Heart right ventricle (tissue), 16 donors: ENCODE results near the gene CKAP2L. TPM values are rescaled to one million over a fixed set of nuclear protein-coding genes. Genes with fewer than 3 reads are reported as not detected.

ENCODE experiments used
- ATAC-seq, 8 donors: fragments of 200-7000 bp; cut with Tn5 transposase; one replicate each; pipeline ENCODE4 v1.9.1; 2020; ENCODE audit warnings: mild to moderate bottlenecking in 8 of 8, moderate library complexity in 8 of 8, moderate number of reproducible peaks in 1 of 8
- DNase-seq, 2 donors: peaks; one replicate each; pipeline ENCODE4 v3.0.0-alpha.2; 2020
- H3K27ac ChIP-seq, 10 donors: fragments of 200-600 bp; sonication (generic) in 2 of 10; one replicate each; pipeline versions ENCODE4 v1.5.0 to v1.8.0; 2020 to 2022; ENCODE audit warnings: mild to moderate bottlenecking in 3 of 10
- H3K27me3 ChIP-seq, 7 donors: fragments of 200-600 bp; one replicate each; pipeline ENCODE4 v1.8.0; 2021 to 2022; ENCODE audit warnings: mild to moderate bottlenecking in 2 of 7
- H3K36me3 ChIP-seq, 9 donors: fragments of 200-600 bp; sonication (generic) in 1 of 9; one replicate each; pipeline versions ENCODE4 v1.5.0 to v1.8.0; 2020 to 2022; ENCODE audit warnings: mild to moderate bottlenecking in 2 of 9
- H3K4me1 ChIP-seq, 9 donors: fragments of 200-600 bp; sonication (generic) in 1 of 9; one replicate each; pipeline versions ENCODE4 v1.5.0 to v1.8.0; 2020 to 2022; ENCODE audit warnings: mild to moderate bottlenecking in 4 of 9
- H3K4me3 ChIP-seq, 10 donors: fragments of 200-600 bp; sonication (generic) in 2 of 10; one replicate each; pipeline versions ENCODE4 v1.5.0 to v1.8.0; 2020 to 2022; ENCODE audit warnings: mild to moderate bottlenecking in 7 of 10, moderate library complexity in 2 of 10
- H3K9me3 ChIP-seq, 11 donors: fragments of 200-600 bp in 10 of 11; sonication (generic) in 2 of 11; one replicate each; pipeline versions ENCODE4 v1.5.0 to v1.8.0; 2013 to 2022; ENCODE audit warnings: mild to moderate bottlenecking in 2 of 11, control low read depth in 1 of 11, moderate library complexity in 1 of 11
- CTCF ChIP-seq, 9 donors: fragments of 200-600 bp; sonication (generic) in 2 of 9; IDR thresholded peaks; one replicate each; pipeline versions ENCODE4 v1.5.0 to v1.8.0; 2021 to 2022; ENCODE audit warnings: antibody characterized with exemption in 9 of 9, mild to moderate bottlenecking in 5 of 9, moderate library complexity in 1 of 9
- WGBS, 2 donors: extraction: QIAGEN DNeasy Blood & Tissue Kit; methylation state at CpG; one replicate each; pipeline ENCODE4 v1.1.7; 2013; ENCODE audit warnings: inconsistent platforms in 1 of 2; 5-methylcytosine and 5-hydroxymethylcytosine counted together
- intact Hi-C, 10 donors: fragments of 100-400 bp; cut with DNase I; formaldehyde crosslinking; loops; one replicate each; pipeline versions ENCODE4 v1.11.1 to v1.14.2; 2022
- polyA plus RNA-seq, 2 donors: library from polyadenylated mRNA; stranded (reverse); fragments of 200-250 nt; gene quantifications; one replicate each; pipeline ENCODE4 v1.2.3, GENCODE V29; 2013
- total RNA-seq, 10 donors: library from RNA; stranded (reverse); fragmentation: NEBNext Ultra II Directional in 3 of 10; extraction: Animal tissue kit (Norgen Biotek cat#: 25700) in 3 of 10; gene quantifications; one replicate each; pipeline versions ENCODE4 v1.2.1 to v1.2.4, GENCODE V29; 2021 to 2023
- donor health status: Arrhythmogenic right ventricular cardiomyopathy.
- donor health status: ischemic (EF 13 %, LVEDD 7.1; RV severe dilation, severe dysfunction).
- donor health status: healthy with polysubstance abuse.
- donor health status: DM: no; HTN: yes; CAD: no.
- donor health status: DM: no; HTN: no; CAD: no.
- donor health status: ischemic (EF 25% LVEDD 6.9; RV normal size, moderate dysfunction).
- donor health status: ischemic (EF 25% LVEDD 5.7; RV mildly dilated, moderate dysfunction).
- donor health status: healthy.
- donor health status: DM: yes; HTN: yes; CAD: no.
- donor health status: Ischemic cardiomyopathy.
- donor health status: ischemic (EF 35%, LVEDD 5.7; RV mildly dilated, moderate dysfunction).
- donor health status: nonischemic (EF 11% LVEDD 7.7; RV severe dilation, severe dysfunction).
- donor health status: DM: yes; HTN: yes; CAD: no.
- donor health status: PGD.
- donor health status: ischemic (EF 29% LVEDD 5.4; RV normal size, mild dysfunction).
- donor health status: nonischemic (EF 23%, LVEDD 6.1; RV moderate dilation, normal function).

The CKAP2L gene
- total and polyA plus RNA-seq, 12 donors = 0.03 to 1.8 (median 0.44) TPM; not detected in 5

- DNase-seq (no peak), ATAC-seq (no peak)
- H3K27ac ChIP-seq = no peak overlapping the region
- no peaks in the 10 kb centered on the region for H3K36me3 ChIP-seq
- intact Hi-C loops = no loop called here
- no peaks in the 10 kb centered on the region for H3K27me3 ChIP-seq
- no peak for TF ChIP-seq CTCF (IDR thresholded peaks at IDR 0.05)
- peaks cover 0 to 43% (median 3%) of the 10 kb centered on the region in 9 donors for H3K4me1 ChIP-seq
- no peaks in the 10 kb centered on the region for H3K9me3 ChIP-seq
- 95 to 96% methylated on average over 3 of the region's 3 CpGs for WGBS, 2 donors
- no peak overlapping the region for H3K4me3 ChIP-seq
Observed at GRCh38 chr2:112791019-112791418, 26.6 kb upstream of the CKAP2L start.

- DNase-seq (no peak), ATAC-seq (no peak)
- Histone ChIP-seq H3K27ac (no peak overlapping the region), H3K4me1 (peaks cover 0 to 38% (median 3%) of the 10 kb centered on the region in 9 donors), H3K27me3 (no peaks in the 10 kb centered on the region), H3K4me3 (no peak overlapping the region), H3K36me3 (no peaks in the 10 kb centered on the region), H3K9me3 (no peaks in the 10 kb centered on the region)
- 96 to 98% methylated on average over 5 of the region's 5 CpGs for WGBS, 2 donors
- intact Hi-C loops = no loop called here
- TF ChIP-seq CTCF (IDR thresholded peaks at IDR 0.05) = no peak
Observed at GRCh38 chr2:112790305-112790704, 25.9 kb upstream of the CKAP2L start.

- no peak for TF ChIP-seq CTCF (IDR thresholded peaks at IDR 0.05)
- no peak overlapping the region for H3K4me3 ChIP-seq
- WGBS, 2 donors = 88 to 90% methylated on average over 1 of the region's 1 CpG
- intact Hi-C loops = no loop called here
- no peak overlapping the region for H3K27ac ChIP-seq
- peaks cover 0 to 1% (median 0%) of the 10 kb centered on the region in 7 donors for H3K27me3 ChIP-seq
- DNase-seq (no peak), ATAC-seq (no peak)
- H3K36me3 ChIP-seq = no peaks in the 10 kb centered on the region
- peaks cover 0 to 33% (median 0%) of the 10 kb centered on the region in 9 donors for H3K4me1 ChIP-seq
- H3K9me3 ChIP-seq = no peaks in the 10 kb centered on the region
Observed at GRCh38 chr2:112789186-112789585, 24.8 kb upstream of the CKAP2L start.

- intact Hi-C loops = no loop called here
- WGBS, 2 donors = 46 to 67% methylated on average over 3 of the region's 3 CpGs
- Histone ChIP-seq H3K4me3 (no peak overlapping the region), H3K36me3 (no peaks in the 10 kb centered on the region), H3K4me1 (peaks cover 0 to 33% (median 0%) of the 10 kb centered on the region in 9 donors), H3K9me3 (no peaks in the 10 kb centered on the region), H3K27me3 (peaks cover 0 to 6% (median 0%) of the 10 kb centered on the region in 7 donors), H3K27ac (no peak overlapping the region)
- no peak for TF ChIP-seq CTCF (IDR thresholded peaks at IDR 0.05)
- DNase-seq (no peak), ATAC-seq (no peak)
Observed at GRCh38 chr2:112788653-112789052, 24.2 kb upstream of the CKAP2L start.
